ENCODE measurements around the gene MRPL11. TPM values are rescaled to one million over a fixed set of nuclear protein-coding genes. Genes with fewer than 3 reads are reported as not detected.

The MRPL11 gene
- total and polyA plus RNA-seq, 2 of the 13 experiments (the other 11 are each of a cell fraction or from before 2014, with no cell fraction given), result 72.9 to 176 TPM

DNA sequence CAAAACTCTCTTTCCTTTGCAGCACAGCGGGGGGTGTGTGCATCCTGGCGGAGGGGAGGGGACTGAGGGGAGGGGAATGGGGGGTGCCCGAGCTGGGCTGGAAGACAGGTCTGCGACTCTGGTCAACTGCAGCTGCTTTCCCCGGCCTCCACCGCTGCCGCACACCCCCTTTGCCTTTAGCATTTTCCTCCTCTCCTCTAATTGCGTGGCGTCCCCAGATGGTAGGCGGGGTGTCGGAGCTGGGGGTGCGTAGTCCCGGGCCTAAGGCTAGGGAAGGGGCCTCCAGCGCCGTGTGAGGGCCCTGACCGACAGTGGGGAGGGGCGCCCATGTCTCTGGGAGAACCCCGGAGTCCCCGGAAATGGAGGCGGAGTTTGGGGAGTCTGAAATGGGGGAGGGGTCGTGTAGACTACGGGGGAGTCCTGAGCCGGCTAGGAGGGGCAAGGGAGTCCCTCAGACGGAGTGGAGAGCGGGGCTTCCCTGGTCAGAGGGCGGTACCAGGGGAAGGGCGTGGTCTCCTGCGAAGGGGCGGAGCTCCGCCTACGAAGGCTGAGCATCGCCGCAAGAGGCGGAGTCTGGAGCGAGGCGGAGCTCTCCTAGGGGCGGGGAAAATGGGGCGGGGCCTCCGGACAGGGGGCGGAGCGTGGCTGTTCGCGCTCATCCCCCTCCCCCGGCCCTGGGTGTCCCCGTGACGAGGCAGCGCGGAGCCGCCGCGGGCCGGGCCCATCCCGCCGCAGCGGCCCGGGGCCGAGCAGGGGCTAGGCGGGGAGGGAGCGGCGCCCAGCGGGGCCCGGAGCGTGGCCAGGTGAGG lies 27.8 kb upstream of the MRPL11 start, which contains the start of gene PELI3 (continued):
- TF ChIP-seq, protein P1, sequence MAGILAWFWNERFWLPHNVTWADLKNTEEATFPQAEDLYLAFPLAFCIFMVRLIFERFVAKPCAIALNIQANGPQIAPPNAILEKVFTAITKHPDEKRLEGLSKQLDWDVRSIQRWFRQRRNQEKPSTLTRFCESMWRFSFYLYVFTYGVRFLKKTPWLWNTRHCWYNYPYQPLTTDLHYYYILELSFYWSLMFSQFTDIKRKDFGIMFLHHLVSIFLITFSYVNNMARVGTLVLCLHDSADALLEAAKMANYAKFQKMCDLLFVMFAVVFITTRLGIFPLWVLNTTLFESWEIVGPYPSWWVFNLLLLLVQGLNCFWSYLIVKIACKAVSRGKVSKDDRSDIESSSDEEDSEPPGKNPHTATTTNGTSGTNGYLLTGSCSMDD (CRISPR knock-in tag; IDR thresholded peaks at IDR 0.05), result no peak
- TF ChIP-seq POLR2A (IDR thresholded peaks at IDR 0.05; ENCODE audit: insufficient read depth in 1 of 2, low read depth in 2 of 2, low read length in 2 of 2), result peak in 1 of 2 experiments; percentile 56; a peak in 2 of 4 replicates

DNA sequence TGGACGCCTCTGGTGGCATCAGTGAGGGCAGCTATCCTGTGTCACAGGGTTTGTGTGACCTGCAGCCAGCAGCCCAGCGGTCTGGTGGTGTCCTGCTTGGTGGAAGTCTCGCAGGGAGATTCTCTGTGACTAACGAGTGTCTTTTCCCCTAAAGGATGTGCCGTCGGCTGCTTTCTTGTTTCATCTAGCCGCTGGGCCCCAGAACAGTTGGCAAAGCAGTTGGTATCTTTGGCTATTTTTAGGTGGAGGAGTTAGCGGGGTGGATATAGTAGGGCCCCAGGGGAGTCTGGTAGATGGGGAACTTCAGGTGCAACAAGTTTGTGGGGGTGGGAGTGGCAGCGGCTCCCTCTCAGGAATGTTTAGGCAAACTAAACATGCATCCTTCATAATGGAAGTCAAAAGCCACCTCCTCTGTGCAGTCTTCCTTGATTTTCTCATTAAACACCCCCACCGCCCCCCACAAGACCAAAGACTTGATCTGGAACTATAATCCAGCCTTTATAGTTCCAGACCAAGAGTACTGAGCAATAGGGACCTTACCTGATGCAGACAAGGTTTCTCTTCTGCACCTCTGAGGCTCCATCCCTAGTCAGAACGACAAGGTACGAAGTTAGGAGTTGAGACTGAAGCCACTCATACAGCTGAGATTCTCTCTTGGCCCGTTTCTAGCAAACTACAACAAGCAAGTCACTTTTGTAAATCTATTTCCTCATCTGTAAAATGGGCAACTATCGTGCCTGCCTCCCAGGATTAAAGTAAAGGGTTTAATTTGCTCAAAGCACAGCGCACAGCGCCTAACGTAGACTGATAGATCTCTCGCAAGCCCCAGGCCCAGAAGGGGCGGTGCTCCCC lies 27.0 kb upstream of the MRPL11 start:
- DNase-seq (ENCODE audit: low spot score) (no peak), FAIRE-seq (no peak), ATAC-seq (peak; percentile 19; the same call in 1 of the 3 replicates)
- CTCF ChIA-PET (ENCODE audit: low intra/inter-chr PET ratio, low total read pairs), result interaction anchor here (1.4 kb wide), 1 partner anchor 57 kb away, joined by 3 read pairs; no protein-coding TSS in a partner anchor
- peak overlapping the region; percentile 77 to 87 (median 84); a peak in 5 of 6 replicates for H3K4me3 ChIP-seq (replicated peaks in 1 of 3; ENCODE audit: insufficient read depth in 1 of 3, low read depth in 2 of 3, low read length in 3 of 3)
- H3K9me3 ChIP-seq (ENCODE audit: low read length), result no peaks in the 10 kb centered on the region
- H3K4me1 ChIP-seq (ENCODE audit: insufficient read depth, low read length), result peaks cover 26% of the 10 kb centered on the region
- no peaks in the 10 kb centered on the region; the same call in 1 of the 2 replicates for H4K20me1 ChIP-seq (ENCODE audit: insufficient read depth, low read length)
- peaks cover 0 to 12% of the 10 kb centered on the region in 2 experiments; a peak in 3 of 5 replicates for H3K27me3 ChIP-seq (ENCODE audit: control insufficient read depth in 1 of 2, insufficient read depth in 2 of 2, low read length in 2 of 2)
- intact Hi-C loops (cut with micrococcal nuclease; ENCODE audit: unreplicated experiment) (no loop called here), in situ Hi-C loops (cut with HindIII; ENCODE audit: extremely low pct_ligation_motif_present, low pct_unique_long_range_greater_than_20kb) (no loop called here)
- no peak overlapping the region; the same call in 1 of the 2 replicates for H3K9ac ChIP-seq (ENCODE audit: insufficient read depth, low read depth, low read length)
- peak overlapping the region; percentile 88 for H3K4me2 ChIP-seq (ENCODE audit: low read depth, low read length)
- H3K36me3 ChIP-seq (replicated peaks in 1 of 2; ENCODE audit: control insufficient read depth in 1 of 2, insufficient read depth in 2 of 2, low read length in 2 of 2), result no peaks in the 10 kb centered on the region; a peak in 1 of 5 replicates
- POLR2A ChIA-PET, result interaction anchor here (0.8 to 3.4 kb wide), 9 partner anchors 13 to 212 kb away, joined by 3 to 48 read pairs (median 5); partner anchors contain the start of genes BBS1, CCDC87, CCS and DPP3
- H3K27ac ChIP-seq (ENCODE audit: extremely low read length, insufficient read depth, low read length), result no peak overlapping the region
- no TSS peak for BruUV-seq (replicated peaks)
- TF ChIP-seq ZNF629 (CRISPR knock-in tag; conservative IDR thresholded peaks at IDR 0.05) (peak; percentile 84), ZMYM3 (CRISPR knock-in tag; IDR thresholded peaks at IDR 0.05) (0 out of 2 replicates have a peak, but pooled peaks have one; percentile 24), SMC3 (IDR thresholded peaks at IDR 0.05; ENCODE audit: low read length) (no peak)
- no peaks in the 10 kb centered on the region for H3K79me2 ChIP-seq (ENCODE audit: insufficient read depth, low read length)
- WGBS (ENCODE audit: low lambda C conversion rate), result 33% methylated on average over 12 of the region's 19 CpGs
- H2AFZ ChIP-seq (ENCODE audit: low read length), result no peak overlapping the region

All from HepG2 (cell line).